Thoracic aorta (tissue), 2 donors: ENCODE results near the gene TFEB. TPM values are rescaled to one million over a fixed set of nuclear protein-coding genes. Genes with fewer than 3 reads are reported as not detected.

ENCODE experiments used
- ATAC-seq: fragments of 150-250 bp; one replicate; pipeline ENCODE4 v1.8.0; 2017; ENCODE audit warnings: low read depth; ENCODE audit not compliant: insufficient number of reproducible peaks, low FRiP score
- DNase-seq: peaks from one replicate; pipeline ENCODE4 v3.0.0-alpha.2; 2020; ENCODE audit warnings: low spot score
- H3K27ac ChIP-seq, 2 donors: fragments of 200-600 bp; sonication (generic); 1 replicate in 1 of 2; 2 replicates in 1 of 2; pipeline ENCODE4 v1.5.1; 2016; ENCODE audit warnings: mild to moderate bottlenecking in 2 of 2, moderate library complexity in 2 of 2
- H3K27me3 ChIP-seq: fragments of 200-600 bp; sonication (generic); replicated peaks from 2 replicates; pipeline ENCODE4 v1.6.0; 2016; ENCODE audit warnings: mild to moderate bottlenecking; ENCODE audit not compliant: insufficient read depth
- H3K36me3 ChIP-seq: fragments of 200-600 bp; sonication (generic); one replicate; pipeline ENCODE4 v1.5.1; 2016
- H3K4me1 ChIP-seq, 2 donors: fragments of 200-600 bp; sonication (generic); 1 replicate in 1 of 2; 2 replicates in 1 of 2; pipeline versions ENCODE4 v1.5.1 to v1.6.0; 2016; ENCODE audit warnings: low read depth in 2 of 2, mild to moderate bottlenecking in 1 of 2; ENCODE audit not compliant: control insufficient read depth in 1 of 2
- H3K4me3 ChIP-seq: fragments of 200-600 bp; sonication (generic); 2 replicates; pipeline ENCODE4 v1.5.1; 2016; ENCODE audit warnings: mild to moderate bottlenecking
- H3K9me3 ChIP-seq: fragments of 200-600 bp; sonication (generic); 2 replicates; pipeline ENCODE4 v1.5.1; 2016
- total RNA-seq, 2 donors: library from RNA; depleted of rRNA; stranded (reverse); fragments of >200 nt; gene quantifications; one replicate each; pipeline versions ENCODE4 v1.1.0 to v1.2.3, GENCODE V29; 2016
- TF ChIP-seq, protein P1 (sequence below): fragments of 200-600 bp; sonication (generic); IDR thresholded peaks from one replicate; pipeline ENCODE4 v1.5.1; 2019; ENCODE audit warnings: antibody characterized with exemption

Gene TFEB
- total RNA-seq, 2 donors from 2014 or later = 22.9 to 23.8 TPM

GRCh38 chr6:41636833-41637193 is 98.6 kb downstream of the TFEB start:
- TF ChIP-seq, protein P1, sequence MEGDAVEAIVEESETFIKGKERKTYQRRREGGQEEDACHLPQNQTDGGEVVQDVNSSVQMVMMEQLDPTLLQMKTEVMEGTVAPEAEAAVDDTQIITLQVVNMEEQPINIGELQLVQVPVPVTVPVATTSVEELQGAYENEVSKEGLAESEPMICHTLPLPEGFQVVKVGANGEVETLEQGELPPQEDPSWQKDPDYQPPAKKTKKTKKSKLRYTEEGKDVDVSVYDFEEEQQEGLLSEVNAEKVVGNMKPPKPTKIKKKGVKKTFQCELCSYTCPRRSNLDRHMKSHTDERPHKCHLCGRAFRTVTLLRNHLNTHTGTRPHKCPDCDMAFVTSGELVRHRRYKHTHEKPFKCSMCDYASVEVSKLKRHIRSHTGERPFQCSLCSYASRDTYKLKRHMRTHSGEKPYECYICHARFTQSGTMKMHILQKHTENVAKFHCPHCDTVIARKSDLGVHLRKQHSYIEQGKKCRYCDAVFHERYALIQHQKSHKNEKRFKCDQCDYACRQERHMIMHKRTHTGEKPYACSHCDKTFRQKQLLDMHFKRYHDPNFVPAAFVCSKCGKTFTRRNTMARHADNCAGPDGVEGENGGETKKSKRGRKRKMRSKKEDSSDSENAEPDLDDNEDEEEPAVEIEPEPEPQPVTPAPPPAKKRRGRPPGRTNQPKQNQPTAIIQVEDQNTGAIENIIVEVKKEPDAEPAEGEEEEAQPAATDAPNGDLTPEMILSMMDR = no peak
- Histone ChIP-seq H3K4me3 (peak overlapping the region; percentile 66), H3K27ac (no peak overlapping the region), H3K9me3 (no peaks in the 10 kb centered on the region), H3K27me3 (peaks cover 8% of the 10 kb centered on the region), H3K4me1 (peaks cover 12 to 26% of the 10 kb centered on the region in 2 donors), H3K36me3 (no peaks in the 10 kb centered on the region)
- ATAC-seq (no peak), DNase-seq (no peak)

- TF ChIP-seq, protein P1 = no peak
- no peak for ATAC-seq
These were observed 100.0 kb downstream of the TFEB start for GRCh38 chr6:41635365-41635764.

GRCh38 chr6:41634657-41635056 is 100.8 kb downstream of the TFEB start:
- Histone ChIP-seq H3K4me1 (peaks cover 12 to 26% of the 10 kb centered on the region in 2 donors), H3K4me3 (no peak overlapping the region), H3K36me3 (no peaks in the 10 kb centered on the region), H3K9me3 (no peaks in the 10 kb centered on the region), H3K27me3 (peaks cover 8% of the 10 kb centered on the region), H3K27ac (no peak overlapping the region)
- TF ChIP-seq, protein P1 = no peak
- ATAC-seq (no peak), DNase-seq (no peak)

More at GRCh38 chr6:41635365-41635764, 100.0 kb downstream of the TFEB start:
- peaks cover 8% of the 10 kb centered on the region for H3K27me3 ChIP-seq
- no peaks in the 10 kb centered on the region for H3K36me3 ChIP-seq
- H3K4me1 ChIP-seq = peaks cover 12 to 26% of the 10 kb centered on the region in 2 donors
- H3K9me3 ChIP-seq = no peaks in the 10 kb centered on the region
- DNase-seq = no peak
- H3K27ac ChIP-seq = no peak overlapping the region
- no peak overlapping the region for H3K4me3 ChIP-seq

Other genes starting within 250 kb of the TFEB start
- 10 to 100 TPM; 15.7 to 21.0 TPM for gene FOXP4, start 189.2 kb downstream of the TFEB start, total RNA-seq
- gene MDFI, start 97.1 kb downstream of the TFEB start, total RNA-seq = 10 to 100 TPM in 1 of 2 donors, 1 to 10 TPM in 1; 5.1 to 10.3 TPM
- gene PGC, start 11.8 kb upstream of the TFEB start, total RNA-seq = 10 to 100 TPM in 1 of 2 donors, not detected in 1; 53.1 TPM
- 1 to 10 TPM; 2.6 to 3.2 TPM for gene FRS3, start 44.3 kb upstream of the TFEB start, total RNA-seq
- gene PRICKLE4, start 45.2 kb upstream of the TFEB start, total RNA-seq = 1 to 10 TPM; 3.1 to 4.6 TPM
- 10 to 100 TPM; 62.7 to 63.1 TPM for gene TOMM6, start 52.1 kb upstream of the TFEB start, total RNA-seq
- 1 to 10 TPM; 3.3 to 3.8 TPM for gene USP49, start 159.8 kb upstream of the TFEB start, total RNA-seq
- 10 to 100 TPM in 1 of 2 donors, 1 to 10 TPM in 1; 5.6 to 11.6 TPM for gene MED20, start 185.5 kb upstream of the TFEB start, total RNA-seq
- gene BYSL, start 185.9 kb upstream of the TFEB start, total RNA-seq = 10 to 100 TPM in 1 of 2 donors, 1 to 10 TPM in 1; 5.3 to 11.6 TPM
- 100 to 1,000 TPM; 131 to 170 TPM for gene CCND3, start 206.2 kb upstream of the TFEB start, total RNA-seq